ENCODE measurements around the gene ERC2. TPM values are rescaled to one million over a fixed set of nuclear protein-coding genes. Genes with fewer than 3 reads are reported as not detected.

Gene ERC2
- polyA plus RNA-seq, 1 experiment, result 0.07 TPM

GRCh38 chr3:56357266-56357665 lies 111.0 kb downstream of the ERC2 start:
- Histone ChIP-seq H3K36me3 (ENCODE audit: control insufficient read depth, insufficient read depth, low read length) (no peaks in the 10 kb centered on the region), H3K27me3 (ENCODE audit: control insufficient read depth, insufficient read depth, low read length) (no peaks in the 10 kb centered on the region), H3K4me3 (ENCODE audit: low read depth, low read length) (no peak overlapping the region)
- no peak for TF ChIP-seq CTCF (IDR thresholded peaks at IDR 0.05; ENCODE audit: insufficient read depth, low read depth, low read length)
- no peak for DNase-seq (ENCODE audit: low read depth)
- ChIA-PET CTCF (no interaction called here), POLR2A (no interaction called here)

GRCh38 chr3:56356808-56357207 lies 111.5 kb downstream of the ERC2 start:
- DNase-seq (ENCODE audit: low read depth), result no peak
- no peaks in the 10 kb centered on the region for H3K27me3 ChIP-seq (ENCODE audit: control insufficient read depth, insufficient read depth, low read length)
- ChIA-PET CTCF (interaction anchor here (1.4 kb wide), 1 partner anchor 16 kb away, joined by 3 read pairs; no protein-coding TSS in a partner anchor), POLR2A (no interaction called here)
- no peak overlapping the region for H3K4me3 ChIP-seq (ENCODE audit: low read depth, low read length)
- H3K36me3 ChIP-seq (ENCODE audit: control insufficient read depth, insufficient read depth, low read length), result no peaks in the 10 kb centered on the region
- TF ChIP-seq CTCF (IDR thresholded peaks at IDR 0.05; ENCODE audit: insufficient read depth, low read depth, low read length), result no peak

- Histone ChIP-seq H3K4me3 (ENCODE audit: low read depth, low read length) (no peak overlapping the region), H3K27me3 (ENCODE audit: control insufficient read depth, insufficient read depth, low read length) (no peaks in the 10 kb centered on the region), H3K36me3 (ENCODE audit: control insufficient read depth, insufficient read depth, low read length) (no peaks in the 10 kb centered on the region)
- POLR2A ChIA-PET, result no interaction called here
- no peak for TF ChIP-seq CTCF (IDR thresholded peaks at IDR 0.05; ENCODE audit: insufficient read depth, low read depth, low read length)
- CTCF ChIA-PET, result interaction anchor here (1.4 kb wide), 1 partner anchor 15 kb away, joined by 3 read pairs; no protein-coding TSS in a partner anchor
- DNase-seq (ENCODE audit: low read depth), result no peak
Measured at GRCh38 chr3:56355570-56356185, 112.6 kb downstream of the ERC2 start.

- no peak for DNase-seq (ENCODE audit: low read depth)
- Histone ChIP-seq H3K27me3 (ENCODE audit: control insufficient read depth, insufficient read depth, low read length) (no peaks in the 10 kb centered on the region), H3K4me3 (ENCODE audit: low read depth, low read length) (no peak overlapping the region), H3K36me3 (ENCODE audit: control insufficient read depth, insufficient read depth, low read length) (no peaks in the 10 kb centered on the region)
- ChIA-PET POLR2A (no interaction called here), CTCF (no interaction called here)
- TF ChIP-seq CTCF (IDR thresholded peaks at IDR 0.05; ENCODE audit: insufficient read depth, low read depth, low read length), result no peak
Measured at GRCh38 chr3:56351537-56351936, 116.7 kb downstream of the ERC2 start.

- TF ChIP-seq CTCF (IDR thresholded peaks at IDR 0.05; ENCODE audit: insufficient read depth, low read depth, low read length), result 0 out of 2 replicates have a peak, but pooled peaks have one; percentile 18
- ChIA-PET POLR2A (no interaction called here), CTCF (interaction anchor here (0.9 to 1.2 kb wide), 2 partner anchors 21 to 23 kb away, joined by 3 read pairs; no protein-coding TSS in a partner anchor)
- no peak for DNase-seq (ENCODE audit: low read depth)
- Histone ChIP-seq H3K4me3 (ENCODE audit: low read depth, low read length) (no peak overlapping the region), H3K27me3 (ENCODE audit: control insufficient read depth, insufficient read depth, low read length) (no peaks in the 10 kb centered on the region), H3K36me3 (ENCODE audit: control insufficient read depth, insufficient read depth, low read length) (no peaks in the 10 kb centered on the region)
Measured at GRCh38 chr3:56347219-56347871, 120.9 kb downstream of the ERC2 start.
